ENCODE measurements around the gene TPSG1.

The TPSG1 gene

DNA sequence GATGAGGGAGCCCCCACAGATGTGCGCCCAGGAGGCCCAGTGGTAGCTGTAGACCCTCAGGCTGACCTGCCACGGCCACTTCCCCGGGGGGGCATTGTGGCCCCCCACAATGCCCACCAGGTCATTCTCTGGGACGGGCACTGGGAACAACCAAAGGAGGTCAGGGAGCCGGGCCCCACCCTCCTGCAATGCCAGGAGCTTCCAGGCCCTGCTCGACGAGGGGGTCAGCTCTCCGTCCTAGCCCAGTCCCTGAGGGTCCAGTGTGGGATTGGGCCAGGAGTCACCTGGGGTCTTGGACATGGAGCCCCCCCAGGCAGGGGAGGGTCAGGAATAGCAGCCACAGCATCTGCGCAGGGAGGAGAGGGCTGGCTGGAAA is 37.8 kb upstream of the TPSG1 start:
- TF ChIP-seq ZFP30 (CRISPR knock-in tag; IDR thresholded peaks at IDR 0.05) (no peak), TCF4 (CRISPR knock-in tag; IDR thresholded peaks at IDR 0.05; ENCODE audit: borderline replicate concordance) (no peak), ZNF70 (CRISPR knock-in tag; IDR thresholded peaks at IDR 0.05) (no peak), BACH2 (CRISPR knock-in tag; IDR thresholded peaks at IDR 0.05; ENCODE audit: borderline replicate concordance) (no peak), CSDC2 (CRISPR knock-in tag; IDR thresholded peaks at IDR 0.05) (no peak), ESRRG (CRISPR knock-in tag; IDR thresholded peaks at IDR 0.05) (no peak), RARB (CRISPR knock-in tag; IDR thresholded peaks at IDR 0.05) (no peak), SNAI2 (CRISPR knock-in tag; IDR thresholded peaks at IDR 0.05) (no peak), ZNF8 (CRISPR knock-in tag; IDR thresholded peaks at IDR 0.05) (no peak), ZFP3 (CRISPR knock-in tag; IDR thresholded peaks at IDR 0.05) (no peak), ZNF565 (CRISPR knock-in tag; conservative IDR thresholded peaks at IDR 0.05; ENCODE audit: low read depth) (no peak), ARNTL (CRISPR knock-in tag; IDR thresholded peaks at IDR 0.05; ENCODE audit: borderline replicate concordance, low read depth) (no peak), GLIS3 (CRISPR knock-in tag; IDR thresholded peaks at IDR 0.05) (no peak), ISL1 (CRISPR knock-in tag; IDR thresholded peaks at IDR 0.05) (no peak)
- TF ChIP-seq, protein P1, sequence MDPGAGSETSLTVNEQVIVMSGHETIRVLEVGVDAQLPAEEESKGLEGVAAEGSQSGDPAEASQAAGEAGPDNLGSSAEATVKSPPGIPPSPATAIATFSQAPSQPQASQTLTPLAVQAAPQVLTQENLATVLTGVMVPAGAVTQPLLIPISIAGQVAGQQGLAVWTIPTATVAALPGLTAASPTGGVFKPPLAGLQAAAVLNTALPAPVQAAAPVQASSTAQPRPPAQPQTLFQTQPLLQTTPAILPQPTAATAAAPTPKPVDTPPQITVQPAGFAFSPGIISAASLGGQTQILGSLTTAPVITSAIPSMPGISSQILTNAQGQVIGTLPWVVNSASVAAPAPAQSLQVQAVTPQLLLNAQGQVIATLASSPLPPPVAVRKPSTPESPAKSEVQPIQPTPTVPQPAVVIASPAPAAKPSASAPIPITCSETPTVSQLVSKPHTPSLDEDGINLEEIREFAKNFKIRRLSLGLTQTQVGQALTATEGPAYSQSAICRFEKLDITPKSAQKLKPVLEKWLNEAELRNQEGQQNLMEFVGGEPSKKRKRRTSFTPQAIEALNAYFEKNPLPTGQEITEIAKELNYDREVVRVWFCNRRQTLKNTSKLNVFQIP (CRISPR knock-in tag; IDR thresholded peaks at IDR 0.05; ENCODE audit: borderline replicate concordance, low read depth) = no peak
- TF ChIP-seq, protein P2, sequence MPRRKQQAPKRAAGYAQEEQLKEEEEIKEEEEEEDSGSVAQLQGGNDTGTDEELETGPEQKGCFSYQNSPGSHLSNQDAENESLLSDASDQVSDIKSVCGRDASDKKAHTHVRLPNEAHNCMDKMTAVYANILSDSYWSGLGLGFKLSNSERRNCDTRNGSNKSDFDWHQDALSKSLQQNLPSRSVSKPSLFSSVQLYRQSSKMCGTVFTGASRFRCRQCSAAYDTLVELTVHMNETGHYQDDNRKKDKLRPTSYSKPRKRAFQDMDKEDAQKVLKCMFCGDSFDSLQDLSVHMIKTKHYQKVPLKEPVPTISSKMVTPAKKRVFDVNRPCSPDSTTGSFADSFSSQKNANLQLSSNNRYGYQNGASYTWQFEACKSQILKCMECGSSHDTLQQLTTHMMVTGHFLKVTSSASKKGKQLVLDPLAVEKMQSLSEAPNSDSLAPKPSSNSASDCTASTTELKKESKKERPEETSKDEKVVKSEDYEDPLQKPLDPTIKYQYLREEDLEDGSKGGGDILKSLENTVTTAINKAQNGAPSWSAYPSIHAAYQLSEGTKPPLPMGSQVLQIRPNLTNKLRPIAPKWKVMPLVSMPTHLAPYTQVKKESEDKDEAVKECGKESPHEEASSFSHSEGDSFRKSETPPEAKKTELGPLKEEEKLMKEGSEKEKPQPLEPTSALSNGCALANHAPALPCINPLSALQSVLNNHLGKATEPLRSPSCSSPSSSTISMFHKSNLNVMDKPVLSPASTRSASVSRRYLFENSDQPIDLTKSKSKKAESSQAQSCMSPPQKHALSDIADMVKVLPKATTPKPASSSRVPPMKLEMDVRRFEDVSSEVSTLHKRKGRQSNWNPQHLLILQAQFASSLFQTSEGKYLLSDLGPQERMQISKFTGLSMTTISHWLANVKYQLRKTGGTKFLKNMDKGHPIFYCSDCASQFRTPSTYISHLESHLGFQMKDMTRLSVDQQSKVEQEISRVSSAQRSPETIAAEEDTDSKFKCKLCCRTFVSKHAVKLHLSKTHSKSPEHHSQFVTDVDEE (CRISPR knock-in tag; IDR thresholded peaks at IDR 0.05) = no peak
- TF ChIP-seq, protein P3, sequence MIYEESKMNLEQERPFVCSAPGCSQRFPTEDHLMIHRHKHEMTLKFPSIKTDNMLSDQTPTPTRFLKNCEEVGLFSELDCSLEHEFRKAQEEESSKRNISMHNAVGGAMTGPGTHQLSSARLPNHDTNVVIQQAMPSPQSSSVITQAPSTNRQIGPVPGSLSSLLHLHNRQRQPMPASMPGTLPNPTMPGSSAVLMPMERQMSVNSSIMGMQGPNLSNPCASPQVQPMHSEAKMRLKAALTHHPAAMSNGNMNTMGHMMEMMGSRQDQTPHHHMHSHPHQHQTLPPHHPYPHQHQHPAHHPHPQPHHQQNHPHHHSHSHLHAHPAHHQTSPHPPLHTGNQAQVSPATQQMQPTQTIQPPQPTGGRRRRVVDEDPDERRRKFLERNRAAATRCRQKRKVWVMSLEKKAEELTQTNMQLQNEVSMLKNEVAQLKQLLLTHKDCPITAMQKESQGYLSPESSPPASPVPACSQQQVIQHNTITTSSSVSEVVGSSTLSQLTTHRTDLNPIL (CRISPR knock-in tag; IDR thresholded peaks at IDR 0.05; ENCODE audit: low read depth) = no peak
- TF ChIP-seq, protein P4, sequence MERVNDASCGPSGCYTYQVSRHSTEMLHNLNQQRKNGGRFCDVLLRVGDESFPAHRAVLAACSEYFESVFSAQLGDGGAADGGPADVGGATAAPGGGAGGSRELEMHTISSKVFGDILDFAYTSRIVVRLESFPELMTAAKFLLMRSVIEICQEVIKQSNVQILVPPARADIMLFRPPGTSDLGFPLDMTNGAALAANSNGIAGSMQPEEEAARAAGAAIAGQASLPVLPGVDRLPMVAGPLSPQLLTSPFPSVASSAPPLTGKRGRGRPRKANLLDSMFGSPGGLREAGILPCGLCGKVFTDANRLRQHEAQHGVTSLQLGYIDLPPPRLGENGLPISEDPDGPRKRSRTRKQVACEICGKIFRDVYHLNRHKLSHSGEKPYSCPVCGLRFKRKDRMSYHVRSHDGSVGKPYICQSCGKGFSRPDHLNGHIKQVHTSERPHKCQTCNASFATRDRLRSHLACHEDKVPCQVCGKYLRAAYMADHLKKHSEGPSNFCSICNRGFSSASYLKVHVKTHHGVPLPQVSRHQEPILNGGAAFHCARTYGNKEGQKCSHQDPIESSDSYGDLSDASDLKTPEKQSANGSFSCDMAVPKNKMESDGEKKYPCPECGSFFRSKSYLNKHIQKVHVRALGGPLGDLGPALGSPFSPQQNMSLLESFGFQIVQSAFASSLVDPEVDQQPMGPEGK (CRISPR knock-in tag; IDR thresholded peaks at IDR 0.05; ENCODE audit: borderline replicate concordance) = no peak
- no peak for ATAC-seq

DNA sequence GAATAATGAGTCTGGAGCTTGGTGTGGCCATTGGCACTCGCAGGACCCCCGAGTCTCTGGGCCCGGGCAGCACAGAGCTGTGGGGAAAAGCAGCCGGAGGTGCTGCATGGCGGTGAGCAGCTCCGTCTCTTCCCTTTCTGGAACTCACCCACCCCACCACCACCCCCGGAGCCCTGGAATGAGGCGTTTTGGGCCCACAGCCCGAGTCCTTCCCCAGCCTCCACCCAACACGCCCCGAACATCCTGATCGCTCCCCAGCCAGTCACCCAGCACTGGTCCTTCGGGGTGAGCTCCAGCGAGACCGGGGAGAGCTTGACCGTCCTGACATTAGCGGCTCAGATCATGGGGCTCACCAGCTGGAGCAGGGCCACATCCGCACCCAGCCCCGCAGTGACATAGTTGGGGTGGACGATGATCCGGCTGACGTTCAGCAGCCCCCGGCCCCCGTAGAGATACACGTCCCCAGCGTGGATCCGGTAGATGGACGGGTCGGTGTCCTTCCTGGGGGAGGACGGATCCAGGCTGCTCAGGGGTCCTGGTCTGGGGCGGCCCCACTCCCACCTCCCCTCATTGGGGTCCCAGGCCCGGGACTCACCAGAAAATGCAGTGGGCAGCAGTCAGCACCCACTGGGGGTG is 37.3 kb upstream of the TPSG1 start:
- TF ChIP-seq OSR1 (CRISPR knock-in tag; IDR thresholded peaks at IDR 0.05) (no peak), ZNF565 (CRISPR knock-in tag; conservative IDR thresholded peaks at IDR 0.05; ENCODE audit: low read depth) (no peak), TOX (CRISPR knock-in tag; IDR thresholded peaks at IDR 0.05; ENCODE audit: borderline replicate concordance) (no peak), ZNF70 (CRISPR knock-in tag; IDR thresholded peaks at IDR 0.05) (no peak), PPARA (CRISPR knock-in tag; IDR thresholded peaks at IDR 0.05; ENCODE audit: borderline replicate concordance) (no peak), CSDC2 (CRISPR knock-in tag; IDR thresholded peaks at IDR 0.05) (no peak), ZNF8 (CRISPR knock-in tag; IDR thresholded peaks at IDR 0.05) (no peak), ZC3H10 (CRISPR knock-in tag; IDR thresholded peaks at IDR 0.05) (no peak), ZFP3 (CRISPR knock-in tag; IDR thresholded peaks at IDR 0.05) (no peak), ESRRG (CRISPR knock-in tag; IDR thresholded peaks at IDR 0.05) (no peak), ISL1 (CRISPR knock-in tag; IDR thresholded peaks at IDR 0.05) (no peak), ZFP30 (CRISPR knock-in tag; IDR thresholded peaks at IDR 0.05) (no peak), BACH2 (CRISPR knock-in tag; IDR thresholded peaks at IDR 0.05; ENCODE audit: borderline replicate concordance) (no peak)
- TF ChIP-seq, protein P1 (CRISPR knock-in tag; IDR thresholded peaks at IDR 0.05; ENCODE audit: borderline replicate concordance, low read depth) = no peak
- TF ChIP-seq, protein P2 (CRISPR knock-in tag; IDR thresholded peaks at IDR 0.05) = no peak
- TF ChIP-seq, protein P5, sequence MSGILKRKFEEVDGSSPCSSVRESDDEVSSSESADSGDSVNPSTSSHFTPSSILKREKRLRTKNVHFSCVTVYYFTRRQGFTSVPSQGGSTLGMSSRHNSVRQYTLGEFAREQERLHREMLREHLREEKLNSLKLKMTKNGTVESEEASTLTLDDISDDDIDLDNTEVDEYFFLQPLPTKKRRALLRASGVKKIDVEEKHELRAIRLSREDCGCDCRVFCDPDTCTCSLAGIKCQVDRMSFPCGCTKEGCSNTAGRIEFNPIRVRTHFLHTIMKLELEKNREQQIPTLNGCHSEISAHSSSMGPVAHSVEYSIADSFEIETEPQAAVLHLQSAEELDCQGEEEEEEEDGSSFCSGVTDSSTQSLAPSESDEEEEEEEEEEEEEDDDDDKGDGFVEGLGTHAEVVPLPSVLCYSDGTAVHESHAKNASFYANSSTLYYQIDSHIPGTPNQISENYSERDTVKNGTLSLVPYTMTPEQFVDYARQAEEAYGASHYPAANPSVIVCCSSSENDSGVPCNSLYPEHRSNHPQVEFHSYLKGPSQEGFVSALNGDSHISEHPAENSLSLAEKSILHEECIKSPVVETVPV (CRISPR knock-in tag; IDR thresholded peaks at IDR 0.05) = no peak
- TF ChIP-seq, protein P4 (CRISPR knock-in tag; IDR thresholded peaks at IDR 0.05; ENCODE audit: borderline replicate concordance) = no peak
- ATAC-seq = no peak

All from SK-N-SH treated with all-trans-retinoic acid at 6 μM for 48 hours (cell line).